ENCODE measurements around the gene PSME2. TPM values are rescaled to one million over a fixed set of nuclear protein-coding genes. Genes with fewer than 3 reads are reported as not detected.

PSME2 gene
- total and polyA plus RNA-seq, 2 of the 13 experiments (the other 11 are each of a cell fraction or from before 2014, with no cell fraction given), result 332 to 716 TPM

- TF ChIP-seq HNF1A (IDR thresholded peaks at IDR 0.05; ENCODE audit: low read depth), result 0 out of 2 replicates have a peak, but pooled peaks have one; percentile 5
- peak; percentile 60; the same call in 1 of the 2 replicates for TF ChIP-seq HNF1A (CRISPR knock-in tag; IDR thresholded peaks at IDR 0.05; ENCODE audit: borderline replicate concordance)
- peak; percentile 71 for TF ChIP-seq ASH2L (IDR thresholded peaks at IDR 0.05; ENCODE audit: insufficient read length, low read depth, low read length)
- TF ChIP-seq KDM5B (CRISPR knock-in tag; IDR thresholded peaks at IDR 0.05; ENCODE audit: borderline replicate concordance), result peak; percentile 52; the same call in 1 of the 2 replicates
- TF ChIP-seq ZNF784 (CRISPR knock-in tag; IDR thresholded peaks at IDR 0.05; ENCODE audit: borderline replicate concordance), result peak; percentile 24; the same call in 1 of the 2 replicates
- TF ChIP-seq RARA (CRISPR knock-in tag; IDR thresholded peaks at IDR 0.05), result peak; percentile 74
- TF ChIP-seq ZNF704 (CRISPR knock-in tag; IDR thresholded peaks at IDR 0.05; ENCODE audit: borderline replicate concordance), result peak; percentile 93; the same call in 1 of the 2 replicates
- TF ChIP-seq FOSL2 (CRISPR knock-in tag; IDR thresholded peaks at IDR 0.05), result peak; percentile 36
- TF ChIP-seq GTF2F1 (IDR thresholded peaks at IDR 0.05; ENCODE audit: low read length), result 0 out of 2 replicates have a peak, but pooled peaks have one; percentile 42
- peak; percentile 71; the same call in 1 of the 2 replicates for TF ChIP-seq MEIS2 (CRISPR knock-in tag; IDR thresholded peaks at IDR 0.05)
- peak; percentile 91 for TF ChIP-seq PHF5A (CRISPR knock-in tag; IDR thresholded peaks at IDR 0.05; ENCODE audit: low read depth, unreplicated experiment)
- TF ChIP-seq ZNF136 (CRISPR knock-in tag; IDR thresholded peaks at IDR 0.05; ENCODE audit: low read depth), result 0 out of 2 replicates have a peak, but pooled peaks have one; percentile 83
- TF ChIP-seq THAP8 (CRISPR knock-in tag; IDR thresholded peaks at IDR 0.05; ENCODE audit: borderline replicate concordance), result no peak
- TF ChIP-seq MLLT10 (CRISPR knock-in tag; IDR thresholded peaks at IDR 0.05), result no peak
- TF ChIP-seq SAP130 (CRISPR knock-in tag; IDR thresholded peaks at IDR 0.05; ENCODE audit: low read depth), result peak; percentile 97
- TF ChIP-seq POLR2G (IDR thresholded peaks at IDR 0.05; ENCODE audit: low read depth, low read length), result peak; percentile 84
- TF ChIP-seq HDAC2 (CRISPR knock-in tag; IDR thresholded peaks at IDR 0.05), result peak; percentile 57
- peak; percentile 14; the same call in 1 of the 2 replicates for TF ChIP-seq ZNF792 (CRISPR knock-in tag; IDR thresholded peaks at IDR 0.05)
- no peak; the same call in 1 of the 2 replicates for TF ChIP-seq CREM (IDR thresholded peaks at IDR 0.05)
- 0 out of 2 replicates have a peak, but pooled peaks have one; percentile 34 for TF ChIP-seq CREM (CRISPR knock-in tag; IDR thresholded peaks at IDR 0.05)
- TF ChIP-seq STAG1 (CRISPR knock-in tag; IDR thresholded peaks at IDR 0.05), result 0 out of 2 replicates have a peak, but pooled peaks have one; percentile 21
- no peak for TF ChIP-seq FOXP1 (IDR thresholded peaks at IDR 0.05)
- TF ChIP-seq FOXP1 (CRISPR knock-in tag; IDR thresholded peaks at IDR 0.05), result peak; percentile 27; the same call in 1 of the 2 replicates
These were observed at the start of gene PSME2 (continued) for GRCh38 chr14:24146453-24146977.
